DOHH2 (cell line): ENCODE measurements around the gene ECE1.

Source experiments
- H3F3A ChIP-seq: fragments of 200-600 bp; sonication (generic), shearing (Covaris generic); 2 replicates; pipeline ENCODE4 v1.6.0; 2016; ENCODE audit warnings: antibody characterized with exemption, mild to moderate bottlenecking; ENCODE audit not compliant: control insufficient read depth, insufficient read depth
- H3K27ac ChIP-seq: fragments of 200-600 bp; sonication (generic); 2 replicates; pipeline ENCODE4 v1.5.1; 2014; ENCODE audit warnings: low read depth, mild to moderate bottlenecking, low read length, moderate library complexity
- H3K27me3 ChIP-seq: fragments of 200-600 bp; sonication (generic); 2 replicates; pipeline ENCODE4 v1.6.1; 2014; ENCODE audit warnings: mild to moderate bottlenecking, low read length, mixed read lengths; ENCODE audit not compliant: control insufficient read depth
- H3K36me3 ChIP-seq: fragments of 200-600 bp; sonication (generic); 2 replicates; pipeline ENCODE4 v1.6.1; 2014; ENCODE audit warnings: mild to moderate bottlenecking, low read length, moderate library complexity, mixed read lengths; ENCODE audit not compliant: control insufficient read depth
- H3K4me1 ChIP-seq: fragments of 200-600 bp; sonication (generic); 2 replicates; pipeline ENCODE4 v1.6.1; 2014; ENCODE audit warnings: mild to moderate bottlenecking, low read length, mixed read lengths; ENCODE audit not compliant: control insufficient read depth
- H3K4me2 ChIP-seq: fragments of 200-600 bp; sonication (generic); 2 replicates; pipeline ENCODE4 v1.6.0; 2014; ENCODE audit warnings: mild to moderate bottlenecking, low read length, moderate library complexity
- H3K4me3 ChIP-seq: fragments of 200-600 bp; sonication (generic); 2 replicates; pipeline ENCODE4 v1.5.1; 2014; ENCODE audit warnings: mild to moderate bottlenecking, low read length, mixed read lengths
- H3K79me2 ChIP-seq: fragments of 200-600 bp; sonication (generic); 2 replicates; pipeline ENCODE4 v1.6.1; 2014; ENCODE audit warnings: mild to moderate bottlenecking, low read length, mixed read lengths; ENCODE audit not compliant: control insufficient read depth
- H3K9me2 ChIP-seq: fragments of 200-600 bp; sonication (generic); replicated peaks from 2 replicates; pipeline ENCODE4 v1.6.1; 2014; ENCODE audit warnings: mild to moderate bottlenecking, low read length, mixed read lengths; ENCODE audit not compliant: control insufficient read depth
- H3K9me3 ChIP-seq: fragments of 200-600 bp; sonication (generic); 2 replicates; pipeline ENCODE4 v1.6.1; 2014; ENCODE audit warnings: antibody characterized with exemption, low read length, mixed read lengths; ENCODE audit not compliant: control insufficient read depth, insufficient read depth
- H4K20me1 ChIP-seq: fragments of 200-600 bp; sonication (generic); 2 replicates; pipeline ENCODE4 v1.6.0; 2014; ENCODE audit warnings: low read depth, mild to moderate bottlenecking, antibody characterized with exemption, low read length, moderate library complexity; ENCODE audit not compliant: control insufficient read depth, insufficient read depth
- EZH2phosphoT487 ChIP-seq: fragments of 200-600 bp; sonication (generic); IDR thresholded peaks from 2 replicates; pipeline ENCODE4 v1.6.1; 2017; ENCODE audit warnings: borderline replicate concordance, mild to moderate bottlenecking, antibody characterized with exemption, low read length, moderate library complexity, mixed read lengths
- TF ChIP-seq, protein P1 (sequence below): fragments of 200-600 bp; sonication (generic); IDR thresholded peaks from one replicate; pipeline ENCODE4 v1.5.1; 2014; ENCODE audit warnings: antibody characterized with exemption, mild to moderate bottlenecking, low read depth, low read length; ENCODE audit not compliant: poor library complexity, severe bottlenecking

Gene ECE1

DNA sequence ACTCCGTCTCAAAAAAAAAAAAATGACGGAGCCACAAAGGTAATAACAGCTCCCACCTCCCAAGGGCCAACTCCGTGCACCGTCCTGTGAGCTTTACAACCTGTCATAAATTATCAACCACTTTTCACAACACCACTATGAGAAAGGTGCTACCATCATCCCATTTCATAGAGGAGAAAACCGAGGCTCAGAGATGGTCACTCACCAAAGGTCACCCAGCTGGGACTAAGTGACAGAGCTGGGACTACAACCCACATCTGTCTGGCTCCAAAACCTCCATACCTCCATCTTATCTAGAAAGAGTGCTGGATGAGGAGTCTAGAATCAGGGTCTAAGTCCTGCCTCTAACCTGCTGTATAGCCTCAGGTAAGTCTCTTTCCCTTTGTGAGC, 43.6 kb upstream of the ECE1 start:
- H3K36me3 ChIP-seq = no peaks in the 10 kb centered on the region
- H3K27ac ChIP-seq = no peak overlapping the region
- H4K20me1 ChIP-seq = no peaks in the 10 kb centered on the region

DNA sequence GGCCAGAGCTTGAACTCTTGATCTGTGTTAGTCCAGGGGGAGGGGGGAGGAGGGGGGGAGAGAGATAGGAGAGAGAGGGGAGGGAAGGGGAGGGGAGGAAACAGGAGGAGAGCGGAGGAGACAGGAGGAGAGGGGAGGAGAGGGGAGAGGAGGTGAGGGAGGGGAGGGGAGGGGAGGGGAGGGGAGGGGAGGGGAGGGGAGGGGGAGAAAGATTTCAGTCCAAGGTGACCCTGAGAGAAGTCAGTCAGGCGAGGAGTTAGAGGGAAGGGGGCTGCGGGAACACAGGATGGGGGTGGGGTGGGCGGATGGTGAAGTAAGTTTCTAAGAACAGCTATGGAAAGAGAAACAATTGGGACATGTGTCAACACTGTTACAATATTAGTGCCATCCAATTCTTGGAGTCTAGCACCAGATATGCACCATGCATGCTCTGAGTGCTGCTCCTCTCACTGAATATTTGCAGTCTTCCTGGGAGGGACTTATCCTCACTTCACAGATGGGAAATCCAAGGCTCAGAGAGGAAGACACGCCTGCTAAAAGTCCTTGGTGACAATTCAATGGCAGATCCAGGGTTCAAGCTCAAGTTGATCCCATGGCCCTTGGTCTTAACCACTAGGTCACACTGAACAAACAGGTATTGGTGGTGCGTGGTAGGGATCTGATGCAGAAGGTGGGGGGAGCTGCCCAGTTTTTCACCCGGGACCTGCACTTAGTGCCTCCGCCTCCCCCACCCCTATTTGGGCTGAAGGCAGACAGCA, 42.5 kb upstream of the ECE1 start:
- no peaks in the 10 kb centered on the region for H3K79me2 ChIP-seq
- no peaks in the 10 kb centered on the region for H4K20me1 ChIP-seq
- H3K36me3 ChIP-seq = no peaks in the 10 kb centered on the region
- H3K27me3 ChIP-seq = peaks cover 20% of the 10 kb centered on the region
- H3K4me1 ChIP-seq = peaks cover 53% of the 10 kb centered on the region
- H3K4me3 ChIP-seq = no peak overlapping the region
- no peaks in the 10 kb centered on the region for H3K9me3 ChIP-seq
- H3K27ac ChIP-seq = no peak overlapping the region
- TF ChIP-seq, protein P1, sequence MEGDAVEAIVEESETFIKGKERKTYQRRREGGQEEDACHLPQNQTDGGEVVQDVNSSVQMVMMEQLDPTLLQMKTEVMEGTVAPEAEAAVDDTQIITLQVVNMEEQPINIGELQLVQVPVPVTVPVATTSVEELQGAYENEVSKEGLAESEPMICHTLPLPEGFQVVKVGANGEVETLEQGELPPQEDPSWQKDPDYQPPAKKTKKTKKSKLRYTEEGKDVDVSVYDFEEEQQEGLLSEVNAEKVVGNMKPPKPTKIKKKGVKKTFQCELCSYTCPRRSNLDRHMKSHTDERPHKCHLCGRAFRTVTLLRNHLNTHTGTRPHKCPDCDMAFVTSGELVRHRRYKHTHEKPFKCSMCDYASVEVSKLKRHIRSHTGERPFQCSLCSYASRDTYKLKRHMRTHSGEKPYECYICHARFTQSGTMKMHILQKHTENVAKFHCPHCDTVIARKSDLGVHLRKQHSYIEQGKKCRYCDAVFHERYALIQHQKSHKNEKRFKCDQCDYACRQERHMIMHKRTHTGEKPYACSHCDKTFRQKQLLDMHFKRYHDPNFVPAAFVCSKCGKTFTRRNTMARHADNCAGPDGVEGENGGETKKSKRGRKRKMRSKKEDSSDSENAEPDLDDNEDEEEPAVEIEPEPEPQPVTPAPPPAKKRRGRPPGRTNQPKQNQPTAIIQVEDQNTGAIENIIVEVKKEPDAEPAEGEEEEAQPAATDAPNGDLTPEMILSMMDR = no peak
- no peak for TF ChIP-seq EZH2phosphoT487
- H3F3A ChIP-seq = peaks cover 6% of the 10 kb centered on the region; the same call in 1 of the 2 replicates
- no peaks in the 10 kb centered on the region for H3K9me2 ChIP-seq
- H3K4me2 ChIP-seq = no peak overlapping the region

More for the DNA sequence above, 43.6 kb upstream of the ECE1 start:
- Histone ChIP-seq H3K27me3 (peaks cover 25% of the 10 kb centered on the region), H3K4me2 (peak overlapping the region; percentile 72), H3K4me3 (peak overlapping the region; percentile 57), H3K9me2 (no peaks in the 10 kb centered on the region), H3F3A (peaks cover 6% of the 10 kb centered on the region; the same call in 1 of the 2 replicates), H3K9me3 (no peaks in the 10 kb centered on the region), H3K4me1 (peaks cover 57% of the 10 kb centered on the region), H3K79me2 (no peaks in the 10 kb centered on the region)
- TF ChIP-seq EZH2phosphoT487 = no peak
- TF ChIP-seq, protein P1 = no peak

DNA sequence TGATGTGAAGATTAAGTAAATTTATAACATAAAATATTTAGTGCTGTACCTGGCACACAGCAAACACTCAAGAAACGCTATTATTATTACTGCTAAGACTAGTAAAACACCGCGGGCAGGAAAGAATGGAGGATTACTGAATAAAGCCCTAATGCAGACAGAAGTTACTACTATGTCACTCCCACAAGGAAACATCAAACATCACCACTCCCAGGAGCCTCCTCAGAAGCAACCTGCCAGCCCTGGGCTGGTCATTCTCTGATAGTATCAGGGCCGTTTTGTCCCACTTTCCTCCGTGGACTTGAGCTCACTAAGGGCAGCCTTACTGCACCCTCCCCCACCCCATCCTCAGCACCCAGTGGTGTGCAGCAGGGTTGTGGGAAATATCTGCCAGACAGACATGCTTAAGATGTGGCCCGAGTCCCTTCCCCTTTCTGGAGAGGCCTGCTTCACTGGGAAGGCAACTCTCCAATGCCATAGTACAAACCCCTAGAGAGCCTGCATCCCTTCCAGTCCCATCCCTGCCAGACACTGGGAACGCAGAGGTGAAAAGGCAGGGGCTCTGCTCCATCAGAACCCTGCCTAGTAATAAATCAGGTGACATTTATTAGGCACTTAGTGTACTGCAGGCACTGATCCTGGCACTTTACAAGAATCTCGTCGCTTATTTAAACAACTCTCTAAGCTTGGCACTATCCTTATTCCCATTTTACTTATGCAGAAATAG, 41.7 kb upstream of the ECE1 start:
- H3K4me1 ChIP-seq = peaks cover 44% of the 10 kb centered on the region
- H3K79me2 ChIP-seq = no peaks in the 10 kb centered on the region

More for the DNA sequence above, 41.7 kb upstream of the ECE1 start:
- Histone ChIP-seq H3K27me3 (peaks cover 14% of the 10 kb centered on the region), H3K27ac (no peak overlapping the region), H3K9me2 (no peaks in the 10 kb centered on the region), H3K9me3 (no peaks in the 10 kb centered on the region), H3K4me2 (no peak overlapping the region), H3K4me3 (no peak overlapping the region), H3K36me3 (no peaks in the 10 kb centered on the region), H4K20me1 (no peaks in the 10 kb centered on the region), H3F3A (peaks cover 2% of the 10 kb centered on the region; the same call in 1 of the 2 replicates)
- TF ChIP-seq, protein P1 = no peak
- no peak for TF ChIP-seq EZH2phosphoT487
